ENCODE measurements around the gene TLNRD1. TPM values are rescaled to one million over a fixed set of nuclear protein-coding genes. Genes with fewer than 3 reads are reported as not detected.

The TLNRD1 gene
- total RNA-seq, 2 donors from 2014 or later = 9.2 to 19.5 TPM

GRCh38 chr15:81015621-81016488 lies 15.1 kb downstream of the TLNRD1 start:
- intact Hi-C loops (cut with DNase I) = no loop called here
- ATAC-seq (peak; percentile 47 to 51), DNase-seq (no peak)

- DNase-seq (no peak), ATAC-seq (peak; percentile 36 to 71)
- intact Hi-C loops (cut with DNase I) = no loop called here
Measured at GRCh38 chr15:81016489-81017068, 15.9 kb downstream of the TLNRD1 start.

- no peak for ATAC-seq
- intact Hi-C loops (cut with DNase I) = no loop called here
Measured at GRCh38 chr15:81018197-81018596, 17.5 kb downstream of the TLNRD1 start.

GRCh38 chr15:81021321-81021720 lies 20.6 kb downstream of the TLNRD1 start:
- ATAC-seq (no peak), DNase-seq (no peak)
- intact Hi-C loops (cut with DNase I) = no loop called here

More at GRCh38 chr15:81018197-81018596, 17.5 kb downstream of the TLNRD1 start:
- no peak for DNase-seq

GRCh38 chr15:81023483-81024264 lies 23.0 kb downstream of the TLNRD1 start:
- intact Hi-C loops (cut with DNase I) = no loop called here
- DNase-seq (peak; percentile 84), ATAC-seq (peak; percentile 95 to 96)

- intact Hi-C loops (cut with DNase I) = no loop called here
- DNase-seq = no peak
- ATAC-seq = peak in 1 of 2 donors; percentile 53
Measured at GRCh38 chr15:81024265-81024872, 23.6 kb downstream of the TLNRD1 start.

GRCh38 chr15:81024936-81025335 lies 24.2 kb downstream of the TLNRD1 start:
- peak in 1 of 2 donors; percentile 31 for ATAC-seq
- intact Hi-C loops (cut with DNase I) = no loop called here
- DNase-seq = no peak

GRCh38 chr15:81025721-81026370 lies 25.1 kb downstream of the TLNRD1 start:
- ATAC-seq (no peak), DNase-seq (no peak)
- intact Hi-C loops (cut with DNase I) = no loop called here

GRCh38 chr15:81026836-81027599 lies 26.3 kb downstream of the TLNRD1 start:
- ATAC-seq (no peak), DNase-seq (no peak)
- intact Hi-C loops (cut with DNase I) = no loop called here

- no peak for DNase-seq
- peak in 1 of 2 donors; percentile 53 for ATAC-seq
Measured at GRCh38 chr15:81029414-81030300, 28.9 kb downstream of the TLNRD1 start.

GRCh38 chr15:81030301-81030750 lies 29.6 kb downstream of the TLNRD1 start:
- ATAC-seq (peak in 1 of 2 donors; percentile 14), DNase-seq (no peak)
- intact Hi-C loops (cut with DNase I) = no loop called here

More at GRCh38 chr15:81029414-81030300, 28.9 kb downstream of the TLNRD1 start:
- intact Hi-C loops (cut with DNase I) = no loop called here

GRCh38 chr15:81031203-81031602 lies 30.5 kb downstream of the TLNRD1 start:
- intact Hi-C loops (cut with DNase I) = no loop called here

GRCh38 chr15:81032355-81032754 lies 31.6 kb downstream of the TLNRD1 start:
- intact Hi-C loops (cut with DNase I) = no loop called here
- no peak for DNase-seq
- ATAC-seq = no peak

More at GRCh38 chr15:81031203-81031602, 30.5 kb downstream of the TLNRD1 start:
- DNase-seq (no peak), ATAC-seq (no peak)

- intact Hi-C loops (cut with DNase I) = no loop called here
- DNase-seq = no peak
- no peak for ATAC-seq
Measured at GRCh38 chr15:81032818-81033217, 32.1 kb downstream of the TLNRD1 start.

GRCh38 chr15:81033508-81033907 lies 32.8 kb downstream of the TLNRD1 start:
- intact Hi-C loops (cut with DNase I) = no loop called here
- ATAC-seq = no peak

GRCh38 chr15:81037952-81038743 lies 37.4 kb downstream of the TLNRD1 start:
- DNase-seq (no peak), ATAC-seq (no peak)
- intact Hi-C loops (cut with DNase I) = no loop called here

More at GRCh38 chr15:81033508-81033907, 32.8 kb downstream of the TLNRD1 start:
- no peak for DNase-seq
